Endodermal cell (in vitro differentiated cells): ENCODE data around the gene ARHGAP12. TPM values are rescaled to one million over a fixed set of nuclear protein-coding genes. Genes with fewer than 3 reads are reported as not detected.

Source experiments
- DNase-seq: peaks from one replicate; pipeline ENCODE4 v3.0.0-alpha.2; 2017
- H3K27ac ChIP-seq: 2 replicates; pipeline ENCODE4 v1.5.1; 2013; ENCODE audit warnings: mild to moderate bottlenecking, low read depth, low read length, moderate library complexity
- H3K27me3 ChIP-seq: 2 replicates; pipeline ENCODE4 v1.6.1; 2013; ENCODE audit warnings: mild to moderate bottlenecking, low read length, moderate library complexity; ENCODE audit not compliant: insufficient read depth, control insufficient read depth, poor library complexity, severe bottlenecking
- H3K36me3 ChIP-seq: 2 replicates; pipeline ENCODE4 v1.7.0; 2013; ENCODE audit warnings: mild to moderate bottlenecking, low read length, moderate library complexity; ENCODE audit not compliant: control insufficient read depth, insufficient read depth
- H3K4me1 ChIP-seq: one replicate; pipeline ENCODE4 v1.7.0; 2013; ENCODE audit warnings: low read length; ENCODE audit not compliant: control insufficient read depth, insufficient read depth
- H3K4me3 ChIP-seq: 2 replicates; pipeline ENCODE4 v1.5.1; 2013; ENCODE audit warnings: mild to moderate bottlenecking, low read length, moderate library complexity
- H3K9ac ChIP-seq: 2 replicates; pipeline ENCODE4 v1.6.1; 2013; ENCODE audit warnings: mild to moderate bottlenecking, low read length, moderate library complexity; ENCODE audit not compliant: poor library complexity, severe bottlenecking; ENCODE audit errors: extremely low read depth
- H3K9me3 ChIP-seq: 2 replicates; pipeline ENCODE4 v1.6.1; 2013; ENCODE audit warnings: mild to moderate bottlenecking, low read length, moderate library complexity; ENCODE audit not compliant: control insufficient read depth
- H3K27ac Mint-ChIP-seq: 2 replicates; pipeline ENCODE4 v1.8.0; 2020; ENCODE audit warnings: mixed read lengths
- H3K27me3 Mint-ChIP-seq: 2 replicates; pipeline ENCODE4 v1.8.0; 2021; ENCODE audit warnings: mild to moderate bottlenecking, mixed read lengths; ENCODE audit not compliant: insufficient read depth
- H3K36me3 Mint-ChIP-seq: 2 replicates; pipeline ENCODE4 v1.8.0; 2020; ENCODE audit warnings: low read depth, mixed read lengths
- H3K4me1 Mint-ChIP-seq: 2 replicates; pipeline ENCODE4 v1.8.0; 2020; ENCODE audit warnings: mixed read lengths
- H3K4me3 Mint-ChIP-seq: 2 replicates; pipeline ENCODE4 v1.8.0; 2020; ENCODE audit warnings: mild to moderate bottlenecking, moderate library complexity, mixed read lengths
- H3K9me3 Mint-ChIP-seq: 2 replicates; pipeline ENCODE4 v1.8.0; 2020; ENCODE audit warnings: mild to moderate bottlenecking, mixed read lengths
- WGBS, 2 experiments: methylation state at CpG; one replicate each; pipeline versions ENCODE4 v1.1.5 to v1.1.7; 2013; ENCODE audit warnings: missing lambda C conversion rate in 2 of 2, mixed read lengths in 1 of 2; ENCODE audit not compliant: insufficient coverage in 1 of 2, insufficient read length in 1 of 2; 5-methylcytosine and 5-hydroxymethylcytosine counted together
- total RNA-seq, 2 donors: library from RNA; stranded (reverse); fragmentation: NEBNext Ultra II Directional in 1 of 2; extraction: Animal tissue kit (Norgen Biotek cat#: 25700) in 1 of 2; gene quantifications; 2 replicates in 1 of 2; 3 replicates in 1 of 2; pipeline ENCODE4 v1.2.1, GENCODE V29; 2021
- TF ChIP-seq, protein P1 (sequence below): fragments of 200-600 bp; sonication (generic); conservative IDR thresholded peaks from 2 replicates; pipeline ENCODE4 v1.5.0; 2021; ENCODE audit warnings: antibody characterized with exemption, mild to moderate bottlenecking

The ARHGAP12 gene
- total RNA-seq, 2 donors from 2014 or later: 49.6 to 49.8 TPM

GRCh38 chr10:31836569-31837406 is 91.8 kb downstream of the ARHGAP12 start:
- WGBS, 2 experiments: 77 to 87% methylated on average over 6 to 9 of the region's 9 CpGs
- H3K9me3 Mint-ChIP-seq: no peaks in the 10 kb centered on the region
- H3K36me3 Mint-ChIP-seq: peaks cover 10% of the 10 kb centered on the region
- no peaks in the 10 kb centered on the region for H3K27me3 Mint-ChIP-seq
- Histone ChIP-seq H3K9me3 (no peaks in the 10 kb centered on the region), H3K27ac (no peak overlapping the region), H3K36me3 (peaks cover 23% of the 10 kb centered on the region), H3K27me3 (no peaks in the 10 kb centered on the region), H3K4me3 (no peak overlapping the region), H3K4me1 (peaks cover 4% of the 10 kb centered on the region), H3K9ac (no peak overlapping the region)
- H3K4me1 Mint-ChIP-seq: peaks cover 35% of the 10 kb centered on the region
- TF ChIP-seq, protein P1, sequence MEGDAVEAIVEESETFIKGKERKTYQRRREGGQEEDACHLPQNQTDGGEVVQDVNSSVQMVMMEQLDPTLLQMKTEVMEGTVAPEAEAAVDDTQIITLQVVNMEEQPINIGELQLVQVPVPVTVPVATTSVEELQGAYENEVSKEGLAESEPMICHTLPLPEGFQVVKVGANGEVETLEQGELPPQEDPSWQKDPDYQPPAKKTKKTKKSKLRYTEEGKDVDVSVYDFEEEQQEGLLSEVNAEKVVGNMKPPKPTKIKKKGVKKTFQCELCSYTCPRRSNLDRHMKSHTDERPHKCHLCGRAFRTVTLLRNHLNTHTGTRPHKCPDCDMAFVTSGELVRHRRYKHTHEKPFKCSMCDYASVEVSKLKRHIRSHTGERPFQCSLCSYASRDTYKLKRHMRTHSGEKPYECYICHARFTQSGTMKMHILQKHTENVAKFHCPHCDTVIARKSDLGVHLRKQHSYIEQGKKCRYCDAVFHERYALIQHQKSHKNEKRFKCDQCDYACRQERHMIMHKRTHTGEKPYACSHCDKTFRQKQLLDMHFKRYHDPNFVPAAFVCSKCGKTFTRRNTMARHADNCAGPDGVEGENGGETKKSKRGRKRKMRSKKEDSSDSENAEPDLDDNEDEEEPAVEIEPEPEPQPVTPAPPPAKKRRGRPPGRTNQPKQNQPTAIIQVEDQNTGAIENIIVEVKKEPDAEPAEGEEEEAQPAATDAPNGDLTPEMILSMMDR: peak; percentile 92
- H3K27ac Mint-ChIP-seq: peak overlapping the region; percentile 1
- H3K4me3 Mint-ChIP-seq: no peak overlapping the region
- peak; percentile 70 for DNase-seq

DNA sequence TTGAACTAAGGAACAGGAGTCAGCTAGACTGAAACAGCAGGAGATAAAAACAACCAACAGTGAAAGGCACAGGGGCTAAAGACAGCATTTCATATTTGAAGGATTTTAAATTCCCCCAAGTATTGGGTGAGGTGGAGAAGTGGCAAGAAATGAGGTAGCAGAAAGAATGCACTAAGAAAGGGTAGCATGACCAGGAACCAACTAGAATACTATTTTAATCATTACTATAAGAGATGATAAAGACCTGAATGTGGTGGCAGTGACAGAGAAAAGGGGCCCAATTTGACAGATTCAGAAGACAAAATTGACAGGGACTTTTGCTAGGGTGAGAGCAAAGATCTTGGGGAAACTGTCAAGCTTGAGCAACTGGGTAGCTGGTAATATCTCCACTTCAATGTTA is 94.9 kb downstream of the ARHGAP12 start:
- DNase-seq: no peak
- no peaks in the 10 kb centered on the region for H3K27me3 ChIP-seq
- Mint-ChIP-seq H3K9me3 (no peaks in the 10 kb centered on the region), H3K4me1 (peaks cover 30% of the 10 kb centered on the region), H3K27me3 (no peaks in the 10 kb centered on the region), H3K36me3 (peaks cover 14% of the 10 kb centered on the region), H3K4me3 (no peak overlapping the region), H3K27ac (peak overlapping the region; percentile 2)
- no peak overlapping the region for H3K9ac ChIP-seq
- TF ChIP-seq, protein P1: no peak
- H3K4me3 ChIP-seq: no peak overlapping the region
- H3K27ac ChIP-seq: no peak overlapping the region
- peaks cover 16% of the 10 kb centered on the region for H3K36me3 ChIP-seq
- H3K4me1 ChIP-seq: no peaks in the 10 kb centered on the region
- no peaks in the 10 kb centered on the region for H3K9me3 ChIP-seq

GRCh38 chr10:31832261-31832660 is 96.4 kb downstream of the ARHGAP12 start:
- Histone ChIP-seq H3K27me3 (no peaks in the 10 kb centered on the region), H3K4me3 (no peak overlapping the region), H3K4me1 (no peaks in the 10 kb centered on the region), H3K9ac (no peak overlapping the region), H3K27ac (no peak overlapping the region), H3K9me3 (no peaks in the 10 kb centered on the region), H3K36me3 (peaks cover 11% of the 10 kb centered on the region)
- H3K27ac Mint-ChIP-seq: no peak overlapping the region
- H3K36me3 Mint-ChIP-seq: peaks cover 14% of the 10 kb centered on the region
- DNase-seq: no peak
- 88 to 93% methylated on average over 1 of the region's 1 CpG for WGBS, 2 experiments
- TF ChIP-seq, protein P1: no peak
- H3K4me1 Mint-ChIP-seq: peaks cover 28% of the 10 kb centered on the region
- no peaks in the 10 kb centered on the region for H3K27me3 Mint-ChIP-seq
- H3K4me3 Mint-ChIP-seq: no peak overlapping the region
- no peaks in the 10 kb centered on the region for H3K9me3 Mint-ChIP-seq
